ENCODE measurements around the gene MDGA2. TPM values are rescaled to one million over a fixed set of nuclear protein-coding genes. Genes with fewer than 3 reads are reported as not detected.

The MDGA2 gene
- total RNA-seq, 1 donor from 2014 or later: 2.4 TPM

DNA sequence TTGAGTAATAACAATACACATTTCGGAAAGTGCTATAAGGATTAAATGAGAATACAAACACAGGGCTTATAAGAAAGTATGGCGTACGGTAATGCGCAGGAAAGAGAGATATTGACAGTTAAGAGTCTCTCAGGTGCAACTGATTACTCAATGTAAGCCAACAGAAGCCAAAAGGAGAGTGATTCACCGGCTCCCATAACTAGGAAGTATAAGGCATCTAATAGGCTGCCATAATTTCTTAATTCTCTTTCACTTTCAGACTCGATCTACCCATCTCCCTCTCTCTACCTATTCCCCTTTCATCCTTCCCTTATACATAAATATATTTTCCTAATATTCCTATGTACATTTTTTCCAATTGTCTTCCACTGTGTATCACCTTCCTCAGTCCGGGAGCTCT lies 90.0 kb downstream of the MDGA2 start:
- H3K27ac Mint-ChIP-seq (ENCODE audit: unreplicated experiment): no peak overlapping the region
- Histone ChIP-seq H3K79me2 (ENCODE audit: insufficient read depth, low read length) (no peaks in the 10 kb centered on the region), H3K4me1 (ENCODE audit: insufficient read depth, low read length) (no peaks in the 10 kb centered on the region), H3K9me3 (ENCODE audit: insufficient read depth, low read depth, low read length) (no peaks in the 10 kb centered on the region), H3K27ac (ENCODE audit: low read depth, low read length) (no peak overlapping the region), H3K27me3 (ENCODE audit: insufficient read depth, low read length) (no peaks in the 10 kb centered on the region), H3K4me2 (ENCODE audit: low read length) (no peak overlapping the region), H2AFZ (ENCODE audit: low read depth, low read length) (no peak overlapping the region), H3K36me3 (ENCODE audit: insufficient read depth, low read length) (no peaks in the 10 kb centered on the region), H4K20me1 (ENCODE audit: insufficient read depth, low read length) (no peaks in the 10 kb centered on the region), H3K9ac (ENCODE audit: low read length) (no peak overlapping the region), H3K4me3 (ENCODE audit: insufficient read depth, low read depth, low read length) (no peak overlapping the region)
- no peak overlapping the region for H3K4me3 Mint-ChIP-seq (ENCODE audit: unreplicated experiment)
- H3K4me1 Mint-ChIP-seq (ENCODE audit: low read depth, unreplicated experiment): no peaks in the 10 kb centered on the region
- TF ChIP-seq EZH2 (IDR thresholded peaks at IDR 0.05; ENCODE audit: insufficient read depth, low read length): no peak
- TF ChIP-seq, protein P1, sequence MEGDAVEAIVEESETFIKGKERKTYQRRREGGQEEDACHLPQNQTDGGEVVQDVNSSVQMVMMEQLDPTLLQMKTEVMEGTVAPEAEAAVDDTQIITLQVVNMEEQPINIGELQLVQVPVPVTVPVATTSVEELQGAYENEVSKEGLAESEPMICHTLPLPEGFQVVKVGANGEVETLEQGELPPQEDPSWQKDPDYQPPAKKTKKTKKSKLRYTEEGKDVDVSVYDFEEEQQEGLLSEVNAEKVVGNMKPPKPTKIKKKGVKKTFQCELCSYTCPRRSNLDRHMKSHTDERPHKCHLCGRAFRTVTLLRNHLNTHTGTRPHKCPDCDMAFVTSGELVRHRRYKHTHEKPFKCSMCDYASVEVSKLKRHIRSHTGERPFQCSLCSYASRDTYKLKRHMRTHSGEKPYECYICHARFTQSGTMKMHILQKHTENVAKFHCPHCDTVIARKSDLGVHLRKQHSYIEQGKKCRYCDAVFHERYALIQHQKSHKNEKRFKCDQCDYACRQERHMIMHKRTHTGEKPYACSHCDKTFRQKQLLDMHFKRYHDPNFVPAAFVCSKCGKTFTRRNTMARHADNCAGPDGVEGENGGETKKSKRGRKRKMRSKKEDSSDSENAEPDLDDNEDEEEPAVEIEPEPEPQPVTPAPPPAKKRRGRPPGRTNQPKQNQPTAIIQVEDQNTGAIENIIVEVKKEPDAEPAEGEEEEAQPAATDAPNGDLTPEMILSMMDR (IDR thresholded peaks at IDR 0.05; ENCODE audit: insufficient read depth, low read depth, low read length): no peak
- FAIRE-seq: no peak
- no peaks in the 10 kb centered on the region for H3K9me3 Mint-ChIP-seq (ENCODE audit: unreplicated experiment)
- H3K36me3 Mint-ChIP-seq (ENCODE audit: low read depth, unreplicated experiment): no peaks in the 10 kb centered on the region
- no peaks in the 10 kb centered on the region for H3K27me3 Mint-ChIP-seq (ENCODE audit: low read depth, unreplicated experiment)
- DNase-seq (ENCODE audit: low read depth): no peak

DNA sequence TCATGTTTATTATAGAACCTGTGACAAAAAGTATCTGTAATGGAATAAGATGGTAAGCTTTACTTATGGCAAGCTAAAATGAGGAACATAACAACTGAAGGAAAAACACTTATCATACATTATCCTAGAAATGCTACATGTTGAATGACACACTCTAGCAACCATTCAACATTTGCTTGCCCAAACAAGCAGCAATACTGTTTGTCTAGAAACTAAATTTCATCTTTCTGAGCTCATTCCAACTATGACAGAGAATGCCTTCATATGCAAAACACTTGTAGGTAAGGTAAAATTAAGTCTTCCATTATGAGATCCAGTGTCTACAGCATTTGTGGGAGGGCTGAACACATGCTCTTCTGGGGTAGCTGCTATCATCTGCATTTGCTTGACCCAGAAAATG lies 108.1 kb downstream of the MDGA2 start:
- no peak for FAIRE-seq
- no peak overlapping the region for H3K4me3 ChIP-seq (ENCODE audit: insufficient read depth, low read depth, low read length)
- H3K27ac ChIP-seq (ENCODE audit: low read depth, low read length): no peak overlapping the region
- no peak overlapping the region for H3K9ac ChIP-seq (ENCODE audit: low read length)
- H3K27ac Mint-ChIP-seq (ENCODE audit: unreplicated experiment): no peak overlapping the region
- H3K9me3 Mint-ChIP-seq (ENCODE audit: unreplicated experiment): no peaks in the 10 kb centered on the region
- peaks cover 1% of the 10 kb centered on the region for H3K36me3 Mint-ChIP-seq (ENCODE audit: low read depth, unreplicated experiment)
- no peak overlapping the region for H3K4me3 Mint-ChIP-seq (ENCODE audit: unreplicated experiment)
- peaks cover 4% of the 10 kb centered on the region for H3K4me1 Mint-ChIP-seq (ENCODE audit: low read depth, unreplicated experiment)
- no peak overlapping the region for H3K4me2 ChIP-seq (ENCODE audit: low read length)
- no peak overlapping the region for H2AFZ ChIP-seq (ENCODE audit: low read depth, low read length)
- no peaks in the 10 kb centered on the region for H3K27me3 Mint-ChIP-seq (ENCODE audit: low read depth, unreplicated experiment)
- H3K79me2 ChIP-seq (ENCODE audit: insufficient read depth, low read length): no peaks in the 10 kb centered on the region
- no peaks in the 10 kb centered on the region for H3K36me3 ChIP-seq (ENCODE audit: insufficient read depth, low read length)
- no peak for DNase-seq (ENCODE audit: low read depth)
- H4K20me1 ChIP-seq (ENCODE audit: insufficient read depth, low read length): no peaks in the 10 kb centered on the region
- H3K4me1 ChIP-seq (ENCODE audit: insufficient read depth, low read length): no peaks in the 10 kb centered on the region
- no peaks in the 10 kb centered on the region for H3K27me3 ChIP-seq (ENCODE audit: insufficient read depth, low read length)
- H3K9me3 ChIP-seq (ENCODE audit: insufficient read depth, low read depth, low read length): no peaks in the 10 kb centered on the region
- TF ChIP-seq, protein P1 (IDR thresholded peaks at IDR 0.05; ENCODE audit: insufficient read depth, low read depth, low read length): no peak
- no peak for TF ChIP-seq EZH2 (IDR thresholded peaks at IDR 0.05; ENCODE audit: insufficient read depth, low read length)

DNA sequence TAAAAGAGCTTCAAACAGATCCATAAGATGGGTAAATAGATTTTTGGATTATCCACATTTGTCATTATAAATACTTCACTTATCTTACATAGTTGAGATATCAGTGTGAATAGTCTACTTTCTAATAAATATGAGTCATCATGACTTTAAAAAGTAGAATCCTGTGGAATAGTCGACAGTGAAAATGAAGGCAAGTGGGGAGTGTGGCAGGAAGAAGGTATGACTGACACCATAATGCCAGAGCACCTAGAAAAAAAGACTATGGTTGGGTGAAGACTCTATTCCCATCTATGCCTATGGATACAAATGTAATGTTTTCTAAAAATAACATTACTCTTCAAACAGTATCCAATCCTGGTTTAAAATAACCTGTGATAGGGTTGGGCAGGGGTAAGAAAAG lies 117.5 kb downstream of the MDGA2 start:
- H3K4me3 Mint-ChIP-seq (ENCODE audit: unreplicated experiment): no peak overlapping the region

More for the DNA sequence above, 117.5 kb downstream of the MDGA2 start:
- no peaks in the 10 kb centered on the region for H3K4me1 ChIP-seq (ENCODE audit: insufficient read depth, low read length)
- Mint-ChIP-seq H3K4me1 (ENCODE audit: low read depth, unreplicated experiment) (peaks cover 7% of the 10 kb centered on the region), H3K36me3 (ENCODE audit: low read depth, unreplicated experiment) (no peaks in the 10 kb centered on the region), H3K27ac (ENCODE audit: unreplicated experiment) (no peak overlapping the region), H3K9me3 (ENCODE audit: unreplicated experiment) (no peaks in the 10 kb centered on the region), H3K27me3 (ENCODE audit: low read depth, unreplicated experiment) (no peaks in the 10 kb centered on the region)
- no peak overlapping the region for H2AFZ ChIP-seq (ENCODE audit: low read depth, low read length)
- DNase-seq (ENCODE audit: low read depth) (no peak), FAIRE-seq (no peak)
- no peaks in the 10 kb centered on the region for H3K27me3 ChIP-seq (ENCODE audit: insufficient read depth, low read length)
- H3K27ac ChIP-seq (ENCODE audit: low read depth, low read length): no peak overlapping the region
- no peak overlapping the region for H3K4me2 ChIP-seq (ENCODE audit: low read length)
- H3K4me3 ChIP-seq (ENCODE audit: insufficient read depth, low read depth, low read length): no peak overlapping the region
- no peaks in the 10 kb centered on the region for H3K36me3 ChIP-seq (ENCODE audit: insufficient read depth, low read length)
- no peaks in the 10 kb centered on the region for H4K20me1 ChIP-seq (ENCODE audit: insufficient read depth, low read length)
- H3K9me3 ChIP-seq (ENCODE audit: insufficient read depth, low read depth, low read length): no peaks in the 10 kb centered on the region
- TF ChIP-seq, protein P1 (IDR thresholded peaks at IDR 0.05; ENCODE audit: insufficient read depth, low read depth, low read length): no peak
- no peak for TF ChIP-seq EZH2 (IDR thresholded peaks at IDR 0.05; ENCODE audit: insufficient read depth, low read length)
- H3K79me2 ChIP-seq (ENCODE audit: insufficient read depth, low read length): no peaks in the 10 kb centered on the region
- H3K9ac ChIP-seq (ENCODE audit: low read length): no peak overlapping the region
